IMR-90 (cell line): ENCODE data around the gene KMT5C. TPM values are rescaled to one million over a fixed set of nuclear protein-coding genes. Genes with fewer than 3 reads are reported as not detected.

Experiments used
- ATAC-seq: fragments of 200-7000 bp; cut with Tn5 transposase; 2 replicates; pipeline ENCODE4 v1.9.1; 2020; ENCODE audit warnings: low read depth, mild to moderate bottlenecking, moderate library complexity
- BruUV-seq: library from RNA; stranded (reverse); fragments of 400-500 nt; replicated peaks from 2 replicates; lab custom pipeline; 2021; lab: Mats Ljungman, UMichigan
- CTCF ChIA-PET: fragments of 300-600 bp; formaldehyde crosslinking; extraction: SDS; loops from one replicate; lab custom pipeline; 2021; ENCODE audit warnings: antibody characterized with exemption; lab: Yijun Ruan, JAX
- POLR2A ChIA-PET: fragments of 300-600 bp; sonication (Branson Sonifier 250); formaldehyde crosslinking; loops from one replicate; lab custom pipeline; 2022; ENCODE audit warnings: antibody characterized with exemption; ENCODE audit not compliant: unreplicated experiment; lab: Charles Lee
- DNase-seq: peaks from one replicate; pipeline ENCODE4 v3.0.0; 2013
- H2AFZ ChIP-seq: replicated peaks from 2 replicates; pipeline ENCODE3; 2013; ENCODE audit warnings: low read length, mild to moderate bottlenecking; ENCODE audit not compliant: poor library complexity
- H2AK5ac ChIP-seq: 2 replicates; pipeline ENCODE4 v1.6.1; 2013; ENCODE audit warnings: low read depth, low read length, inconsistent platforms
- H2AK9ac ChIP-seq: replicated peaks from 2 replicates; pipeline ENCODE3; 2013; ENCODE audit warnings: mild to moderate bottlenecking, low read depth, low read length, moderate library complexity; ENCODE audit not compliant: poor library complexity
- H2BK120ac ChIP-seq: 2 replicates; pipeline ENCODE4 v1.6.1; 2013; ENCODE audit warnings: low read depth, low read length, inconsistent platforms
- H2BK15ac ChIP-seq: 3 replicates; pipeline ENCODE4 v1.6.1; 2013; ENCODE audit warnings: low read depth, low read length, inconsistent platforms
- H2BK20ac ChIP-seq: 2 replicates; pipeline ENCODE4 v1.6.1; 2013; ENCODE audit warnings: low read depth, mild to moderate bottlenecking, inconsistent platforms, low read length, moderate library complexity
- H2BK5ac ChIP-seq: 2 replicates; pipeline ENCODE4 v1.6.1; 2013; ENCODE audit warnings: mild to moderate bottlenecking, low read depth, low read length, inconsistent platforms; ENCODE audit not compliant: poor library complexity, severe bottlenecking
- H3K14ac ChIP-seq: replicated peaks from 2 replicates; pipeline ENCODE4 v1.6.1; 2013; ENCODE audit warnings: low read depth, low read length, inconsistent platforms
- H3K18ac ChIP-seq: 2 replicates; pipeline ENCODE4 v1.6.1; 2013; ENCODE audit warnings: low read depth, low read length, control low read depth
- H3K23ac ChIP-seq: 2 replicates; pipeline ENCODE4 v1.6.1; 2013; ENCODE audit warnings: low read depth, low read length, inconsistent platforms
- H3K27ac ChIP-seq: 2 replicates; pipeline ENCODE4 v1.5.1; 2013; ENCODE audit warnings: mild to moderate bottlenecking, control low read depth, low read length; ENCODE audit not compliant: insufficient read depth
- H3K27me3 ChIP-seq: 2 replicates; pipeline ENCODE4 v1.6.1; 2013; ENCODE audit warnings: low read length; ENCODE audit not compliant: control insufficient read depth, insufficient read depth
- H3K36me3 ChIP-seq: 2 replicates; pipeline ENCODE4 v1.6.1; 2013; ENCODE audit warnings: low read length, mixed read lengths; ENCODE audit not compliant: control insufficient read depth, insufficient read depth
- H3K4ac ChIP-seq: 2 replicates; pipeline ENCODE4 v1.6.1; 2013; ENCODE audit warnings: low read depth, low read length, inconsistent platforms
- H3K4me1 ChIP-seq: 2 replicates; pipeline ENCODE4 v1.6.1; 2013; ENCODE audit warnings: low read length, mixed read lengths; ENCODE audit not compliant: control insufficient read depth, insufficient read depth
- H3K4me2 ChIP-seq: 2 replicates; pipeline ENCODE4 v1.6.1; 2013; ENCODE audit warnings: low read depth, mild to moderate bottlenecking, control low read depth, low read length, moderate library complexity
- H3K4me3 ChIP-seq: 2 replicates; pipeline ENCODE4 v1.5.1; 2013; ENCODE audit warnings: low read depth, mild to moderate bottlenecking, control low read depth, low read length, moderate library complexity; ENCODE audit not compliant: insufficient read depth
- H3K56ac ChIP-seq: 2 replicates; pipeline ENCODE4 v1.6.1; 2013; ENCODE audit warnings: low read length, inconsistent platforms; ENCODE audit not compliant: insufficient read depth; ENCODE audit errors: extremely low read depth
- H3K79me1 ChIP-seq, 2 experiments: 2 replicates each; pipeline ENCODE4 v1.6.1; 2013; ENCODE audit warnings: low read length in 2 of 2, inconsistent platforms in 1 of 2, low read depth in 1 of 2
- H3K9ac ChIP-seq: 2 replicates; pipeline ENCODE4 v1.6.1; 2013; ENCODE audit warnings: low read depth, low read length, control low read depth
- H3K9me1 ChIP-seq: 2 replicates; pipeline ENCODE4 v1.6.1; 2013; ENCODE audit warnings: low read length, inconsistent platforms; ENCODE audit not compliant: insufficient read depth
- H3K9me3 ChIP-seq: 2 replicates; pipeline ENCODE4 v1.6.1; 2013; ENCODE audit warnings: low read length; ENCODE audit not compliant: control insufficient read depth, insufficient read depth
- H4K20me1 ChIP-seq: 2 replicates; pipeline ENCODE4 v1.6.1; 2013; ENCODE audit warnings: low read length, inconsistent platforms; ENCODE audit not compliant: insufficient read depth
- H4K5ac ChIP-seq: 2 replicates; pipeline ENCODE4 v1.6.1; 2013; ENCODE audit warnings: mild to moderate bottlenecking, low read depth, low read length, control low read depth
- H4K8ac ChIP-seq, 2 experiments: 2 replicates each; pipeline ENCODE4 v1.6.1; 2013; ENCODE audit warnings: low read depth in 2 of 2, low read length in 2 of 2, control low read depth in 1 of 2, inconsistent platforms in 1 of 2
- H4K91ac ChIP-seq: 2 replicates; pipeline ENCODE4 v1.6.1; 2013; ENCODE audit warnings: low read depth, low read length, inconsistent platforms; ENCODE audit not compliant: insufficient read depth
- ELK1 ChIP-seq: fragments of 150-350 bp; IDR thresholded peaks from 2 replicates; pipeline ENCODE4 v1.6.1; 2016; ENCODE audit warnings: low read depth, mild to moderate bottlenecking, low read length, moderate library complexity, borderline replicate concordance
- FOS ChIP-seq: fragments of 150-350 bp; IDR thresholded peaks from 2 replicates; pipeline ENCODE4 v1.6.1; 2016; ENCODE audit warnings: low read depth, low read length
- MAZ ChIP-seq: IDR thresholded peaks from 2 replicates; pipeline ENCODE4 v1.6.1; 2012; ENCODE audit warnings: low read depth, mild to moderate bottlenecking, low read length, improper control_type of control experiment, moderate library complexity, borderline replicate concordance
- WGBS, 2 experiments: methylation state at CpG; one replicate each; pipeline versions ENCODE4 v1.1.5 to v1.1.7; 2013; ENCODE audit warnings: missing lambda C conversion rate in 2 of 2; ENCODE audit not compliant: insufficient read length in 1 of 2; ENCODE audit errors: extremely low coverage in 2 of 2; 5-methylcytosine and 5-hydroxymethylcytosine counted together
- dilution Hi-C: fragments of 300-500 bp; cut with HindIII; formaldehyde crosslinking; loops from one replicate; pipeline ENCODE4 v1.14.3; 2018; ENCODE audit warnings: low sequenced_read_pairs; ENCODE audit not compliant: unreplicated experiment
- in situ Hi-C: fragments of 300-500 bp; cut with MboI; formaldehyde crosslinking; loops from 3 replicates; pipeline ENCODE4 v1.14.3; 2019; ENCODE audit warnings: low sequenced_read_pairs, inconsistent platforms, mixed read lengths
- intact Hi-C: fragments of 100-400 bp; cut with micrococcal nuclease; formaldehyde crosslinking; loops from 2 replicates; pipeline ENCODE4 v1.10.0; 2022
- polyA plus RNA-seq, 3 experiments: library from polyadenylated mRNA; depleted of rRNA; stranded (reverse); fragments of >200 nt; gene quantifications; 2 replicates each; pipeline ENCODE4 v1.2.3, GENCODE V29; 2012; ENCODE audit warnings: low replicate concordance in 1 of 3
- total RNA-seq: library from RNA; depleted of rRNA; stranded (reverse); fragments of >200 nt; gene quantifications from 2 replicates; pipeline ENCODE4 v1.2.3, GENCODE V29; 2012

Gene KMT5C
- total and polyA plus RNA-seq, 2 of the 4 experiments (the other 2 are of a cell fraction) = 1.8 to 5.9 TPM

GRCh38 chr19:55303477-55303876 lies 36.2 kb upstream of the KMT5C start:
- Histone ChIP-seq H2AK5ac (no peak overlapping the region), H3K79me1 (no peaks in the 10 kb centered on the region), H3K18ac (no peak overlapping the region), H2BK20ac (no peak overlapping the region), H3K4me2 (no peak overlapping the region), H3K56ac (no peak overlapping the region), H4K20me1 (no peaks in the 10 kb centered on the region), H2BK15ac (no peak overlapping the region), H4K5ac (no peak overlapping the region), H2AFZ (no peak overlapping the region), H3K36me3 (peaks cover 45% of the 10 kb centered on the region), H3K4ac (no peak overlapping the region), H4K8ac (no peak overlapping the region), H3K27ac (no peak overlapping the region), H3K9ac (no peak overlapping the region), H2BK120ac (no peak overlapping the region), H2BK5ac (no peak overlapping the region), H2AK9ac (no peak overlapping the region), H3K9me3 (no peaks in the 10 kb centered on the region), H3K14ac (no peak overlapping the region), H3K23ac (no peak overlapping the region), H3K4me1 (no peaks in the 10 kb centered on the region), H3K4me3 (no peak overlapping the region), H4K91ac (no peak overlapping the region), H3K9me1 (no peaks in the 10 kb centered on the region), H3K27me3 (no peaks in the 10 kb centered on the region)
- ChIA-PET POLR2A (no interaction called here), CTCF (no interaction called here)
- no peak for TF ChIP-seq MAZ
- TF ChIP-seq ELK1 = no peak
- no peak for TF ChIP-seq FOS
- WGBS, 2 experiments = 96% methylated on average over 7 of the region's 11 CpGs; no CpG with 5 or more reads in 1 of the 2 experiments
- dilution Hi-C loops (no loop called here), in situ Hi-C loops (no loop called here), intact Hi-C loops (loop anchor here (5.0 kb wide), 1 partner anchor 84 kb away; the partner anchor contains the start of gene RPL28)
- ATAC-seq = no peak
- DNase-seq = no peak
- no TSS peak for BruUV-seq
